ENCODE data around the gene CRYM.
"Not testable (repeated sequence)": the region's sequence is repeated elsewhere in the genome, so short reads cannot be mapped to it uniquely, and the experiment has no call there.

The CRYM gene

GRCh38 chr16:21260870-21261791 lies 17.0 kb downstream of the CRYM start:
- no peak overlapping the region for H3K4me3 ChIP-seq (ENCODE audit: low read depth in 1 of 2, low read length in 1 of 2)
- no peak for TF ChIP-seq CTCF (IDR thresholded peaks at IDR 0.05)
- H3K9me3 ChIP-seq: no peaks in the 10 kb centered on the region
- no peaks in the 10 kb centered on the region for H3K36me3 ChIP-seq
- no peaks in the 10 kb centered on the region for H3K4me1 ChIP-seq (ENCODE audit: control insufficient read depth in 1 of 2, insufficient read depth in 1 of 2, low read depth in 1 of 2, low read length in 1 of 2)
- no peak overlapping the region for H3K27ac ChIP-seq
- no peaks in the 10 kb centered on the region for H3K27me3 ChIP-seq

GRCh38 chr16:21257284-21257683 lies 20.8 kb downstream of the CRYM start:
- no peaks in the 10 kb centered on the region for H3K36me3 ChIP-seq
- no peak overlapping the region for H3K4me3 ChIP-seq (ENCODE audit: low read depth in 1 of 2, low read length in 1 of 2)
- no peak overlapping the region for H3K27ac ChIP-seq
- H3K27me3 ChIP-seq: no peaks in the 10 kb centered on the region
- TF ChIP-seq CTCF (IDR thresholded peaks at IDR 0.05): no peak
- no peaks in the 10 kb centered on the region for H3K4me1 ChIP-seq (ENCODE audit: control insufficient read depth in 1 of 2, insufficient read depth in 1 of 2, low read depth in 1 of 2, low read length in 1 of 2)
- H3K9me3 ChIP-seq: no peaks in the 10 kb centered on the region

- no peaks in the 10 kb centered on the region for H3K4me1 ChIP-seq (ENCODE audit: control insufficient read depth in 1 of 2, insufficient read depth in 1 of 2, low read depth in 1 of 2, low read length in 1 of 2)
- H3K27me3 ChIP-seq: peaks cover under 1% of the 10 kb centered on the region
- no peaks in the 10 kb centered on the region for H3K9me3 ChIP-seq
- TF ChIP-seq CTCF (IDR thresholded peaks at IDR 0.05): no peak
- H3K36me3 ChIP-seq: no peaks in the 10 kb centered on the region
- no peak overlapping the region for H3K27ac ChIP-seq
- no peak overlapping the region for H3K4me3 ChIP-seq (ENCODE audit: low read depth in 1 of 2, low read length in 1 of 2)
Measured at GRCh38 chr16:21256636-21257035, 21.5 kb downstream of the CRYM start.

- H3K27me3 ChIP-seq: peaks cover 7% of the 10 kb centered on the region
- H3K36me3 ChIP-seq: no peaks in the 10 kb centered on the region
- H3K4me1 ChIP-seq (ENCODE audit: control insufficient read depth in 1 of 2, insufficient read depth in 1 of 2, low read depth in 1 of 2, low read length in 1 of 2): no peaks in the 10 kb centered on the region
- H3K9me3 ChIP-seq: no peaks in the 10 kb centered on the region
- no peak overlapping the region for H3K4me3 ChIP-seq (ENCODE audit: low read depth in 1 of 2, low read length in 1 of 2)
- TF ChIP-seq CTCF (IDR thresholded peaks at IDR 0.05): no peak
- no peak overlapping the region for H3K27ac ChIP-seq
Measured at GRCh38 chr16:21253470-21253869, 24.6 kb downstream of the CRYM start.

GRCh38 chr16:21250072-21250923 lies 27.8 kb downstream of the CRYM start:
- Histone ChIP-seq H3K27ac (no peak overlapping the region), H3K36me3 (no peaks in the 10 kb centered on the region), H3K4me3 (ENCODE audit: low read depth in 1 of 2, low read length in 1 of 2) (no peak overlapping the region), H3K9me3 (no peaks in the 10 kb centered on the region), H3K4me1 (ENCODE audit: control insufficient read depth in 1 of 2, insufficient read depth in 1 of 2, low read depth in 1 of 2, low read length in 1 of 2) (no peaks in the 10 kb centered on the region), H3K27me3 (peaks cover 17% of the 10 kb centered on the region)
- no peak for TF ChIP-seq CTCF (IDR thresholded peaks at IDR 0.05)

- H3K36me3 ChIP-seq; H3K27ac ChIP-seq; H3K4me3 ChIP-seq (ENCODE audit: low read depth in 1 of 2, low read length in 1 of 2); H3K4me1 ChIP-seq (ENCODE audit: control insufficient read depth in 1 of 2, insufficient read depth in 1 of 2, low read depth in 1 of 2, low read length in 1 of 2); H3K9me3 ChIP-seq: not testable (repeated sequence)
- peaks cover 20% of the 10 kb centered on the region for H3K27me3 ChIP-seq
Measured at GRCh38 chr16:21248179-21248578, 29.9 kb downstream of the CRYM start.
